HepG2 (cell line): Measurements from ENCODE around the gene ADARB2. TPM values are rescaled to one million over a fixed set of nuclear protein-coding genes. Genes with fewer than 3 reads are reported as not detected.

Source experiments
- ATAC-seq: fragments of 200-7000 bp; cut with Tn5 transposase; 3 replicates; pipeline ENCODE4 v1.9.1; 2020; ENCODE audit warnings: mild to moderate bottlenecking, moderate library complexity
- BruUV-seq: library from RNA; stranded (reverse); fragments of 400-500 nt; replicated peaks from 2 replicates; lab custom pipeline; 2021; lab: Mats Ljungman, UMichigan
- CTCF ChIA-PET: fragments of 300-600 bp; formaldehyde crosslinking; extraction: SDS; loops from one replicate; lab custom pipeline; 2021; ENCODE audit warnings: low total read pairs, inconsistent platforms, low intra/inter-chr PET ratio; lab: Yijun Ruan, JAX
- POLR2A ChIA-PET: fragments of 350-600 bp; sonication (Branson Sonifier 250); formaldehyde crosslinking; loops from one replicate; lab custom pipeline; 2020; ENCODE audit warnings: antibody characterized with exemption, inconsistent platforms; lab: Yijun Ruan, JAX
- DNase-seq: peaks from one replicate; pipeline ENCODE4 v3.0.0-alpha.2; 2015; ENCODE audit warnings: low spot score
- FAIRE-seq: peaks from 3 replicates; lab custom pipeline; 2011; peaks lifted over from hg19 to GRCh38; lab: Jason Lieb, UNC
- H2AFZ ChIP-seq: one replicate; pipeline ENCODE4 v1.6.1; 2011; ENCODE audit warnings: low read length, inconsistent platforms
- H3K27ac ChIP-seq: fragments of 300-600 bp; 3 replicates; pipeline ENCODE4 v1.8.0; 2011; ENCODE audit warnings: mixed run types, mild to moderate bottlenecking, mixed read lengths, low read length, inconsistent platforms; ENCODE audit not compliant: insufficient read depth; ENCODE audit errors: extremely low read length
- H3K27me3 ChIP-seq, 2 experiments: fragments of 200-600 bp in 1 of 2; 2 replicates in 1 of 2; 3 replicates in 1 of 2; pipeline versions ENCODE4 v1.6.0 to v1.8.0; 2011; ENCODE audit warnings: low read length in 2 of 2, mild to moderate bottlenecking in 2 of 2, moderate library complexity in 2 of 2, inconsistent platforms in 1 of 2; ENCODE audit not compliant: insufficient read depth in 2 of 2, control insufficient read depth in 1 of 2
- H3K36me3 ChIP-seq, 2 experiments: fragments of 200-600 bp in 1 of 2; replicated peaks in 1 of 2; 2 replicates in 1 of 2; 3 replicates in 1 of 2; pipeline versions ENCODE4 v1.5.1 to v1.8.0; 2011; ENCODE audit warnings: low read length in 2 of 2, inconsistent platforms in 1 of 2; ENCODE audit not compliant: insufficient read depth in 2 of 2, control insufficient read depth in 1 of 2
- H3K4me1 ChIP-seq: 2 replicates; pipeline ENCODE4 v1.5.1; 2012; ENCODE audit warnings: low read length, inconsistent platforms; ENCODE audit not compliant: insufficient read depth
- H3K4me2 ChIP-seq: 2 replicates; pipeline ENCODE4 v1.6.0; 2011; ENCODE audit warnings: low read depth, low read length, inconsistent platforms
- H3K4me3 ChIP-seq, 3 experiments: fragments of 200-600 bp in 1 of 3; sonication (generic), shearing (Covaris generic) in 1 of 3; replicated peaks in 1 of 3; 2 replicates each; pipeline ENCODE4 v1.5.1; 2011 to 2016; ENCODE audit warnings: low read length in 3 of 3, inconsistent platforms in 2 of 3, low read depth in 2 of 3, mild to moderate bottlenecking in 2 of 3, control low read depth in 1 of 3, mixed read lengths in 1 of 3; ENCODE audit not compliant: insufficient read depth in 1 of 3
- H3K79me2 ChIP-seq: one replicate; pipeline ENCODE4 v1.6.1; 2011; ENCODE audit warnings: low read length, inconsistent platforms; ENCODE audit not compliant: insufficient read depth
- H3K9ac ChIP-seq: 2 replicates; pipeline ENCODE4 v1.6.0; 2011; ENCODE audit warnings: mild to moderate bottlenecking, low read depth, low read length, inconsistent platforms; ENCODE audit not compliant: insufficient read depth
- H3K9me3 ChIP-seq: 2 replicates; pipeline ENCODE4 v1.5.1; 2012; ENCODE audit warnings: mild to moderate bottlenecking, low read length
- H4K20me1 ChIP-seq: 2 replicates; pipeline ENCODE4 v1.6.0; 2011; ENCODE audit warnings: inconsistent platforms, mild to moderate bottlenecking, low read length, moderate library complexity; ENCODE audit not compliant: insufficient read depth
- DR1 ChIP-seq: sonication (generic); formaldehyde crosslinking; IDR thresholded peaks from 2 replicates; pipeline ENCODE4 v1.8.0; 2021; ENCODE audit warnings: mild to moderate bottlenecking, missing genetic modification reagents, inconsistent platforms
- POGZ ChIP-seq: sonication (generic); formaldehyde crosslinking; IDR thresholded peaks from 2 replicates; pipeline ENCODE4 v1.4.0; 2020; ENCODE audit warnings: mild to moderate bottlenecking, missing genetic modification reagents
- ZNF124 ChIP-seq: sonication (generic); formaldehyde crosslinking; IDR thresholded peaks from 2 replicates; pipeline ENCODE4 v1.4.0; 2020; ENCODE audit warnings: missing genetic modification reagents
- ZNF670 ChIP-seq: sonication (generic); formaldehyde crosslinking; IDR thresholded peaks from 2 replicates; pipeline ENCODE4 v1.8.0; 2022; ENCODE audit warnings: mild to moderate bottlenecking, missing genetic modification reagents, borderline replicate concordance
- ZNF710 ChIP-seq: sonication (generic); formaldehyde crosslinking; IDR thresholded peaks from 2 replicates; pipeline ENCODE4 v1.5.0; 2020; ENCODE audit warnings: mild to moderate bottlenecking, missing genetic modification reagents, borderline replicate concordance
- WGBS: methylation state at CpG from one replicate; pipeline ENCODE4 v1.1.6; 2017; ENCODE audit warnings: low lambda C conversion rate; 5-methylcytosine and 5-hydroxymethylcytosine counted together
- in situ Hi-C: cut with HindIII; loops from 2 replicates; pipeline ENCODE4 v1.10.0; 2017; ENCODE audit warnings: low pct_unique_long_range_greater_than_20kb; ENCODE audit not compliant: extremely low pct_ligation_motif_present
- intact Hi-C: fragments of 100-400 bp; cut with micrococcal nuclease; formaldehyde crosslinking; loops from one replicate; pipeline ENCODE4 v1.10.0; 2022; ENCODE audit not compliant: unreplicated experiment
- polyA plus RNA-seq, 8 experiments: library from polyadenylated mRNA; depleted of rRNA in 3 of 8; stranded (reverse) in 7 of 8; unstranded in 1 of 8; fragments of >200 nt; fragmentation: Illumina TruSeq in 4 of 8; extraction: Trizol in 4 of 8; gene quantifications; 2 replicates each; pipeline versions ENCODE4 v1.2.1 to v1.2.3, GENCODE V29; 2011 to 2016; ENCODE audit warnings: low read depth in 4 of 8, missing spikeins in 1 of 8, mixed read lengths in 1 of 8; ENCODE audit not compliant: insufficient read depth in 1 of 8
- total RNA-seq, 5 experiments: library from RNA; depleted of rRNA; stranded (reverse); fragments of >200 nt; fragmentation: Illumina TruSeq; extraction: Trizol; gene quantifications; 2 replicates each; pipeline ENCODE4 v1.2.3, GENCODE V29; 2016; ENCODE audit warnings: low read depth in 1 of 5
- TF ChIP-seq, protein P1 (sequence below): sonication (generic); formaldehyde crosslinking; IDR thresholded peaks from 2 replicates; pipeline ENCODE4 v1.8.1; 2022; ENCODE audit warnings: low read depth, mild to moderate bottlenecking, missing genetic modification reagents
- TF ChIP-seq, protein P2 (sequence below): fragments of 450-650 bp; IDR thresholded peaks from 2 replicates; pipeline ENCODE4 v1.6.1; 2017
- TF ChIP-seq, protein P3 (sequence below): IDR thresholded peaks from 2 replicates; pipeline ENCODE4 v1.6.1; 2016; ENCODE audit warnings: control low read depth

ADARB2 gene
- total and polyA plus RNA-seq, 2 of the 13 experiments (the other 11 are each of a cell fraction or from before 2014, with no cell fraction given), result not detected

GRCh38 chr10:1766049-1766448 lies 28.7 kb upstream of the ADARB2 start:
- Histone ChIP-seq H3K36me3 (no peaks in the 10 kb centered on the region), H3K9me3 (no peaks in the 10 kb centered on the region), H3K79me2 (no peaks in the 10 kb centered on the region), H3K27ac (no peak overlapping the region), H2AFZ (no peak overlapping the region), H3K4me1 (no peaks in the 10 kb centered on the region), H3K9ac (no peak overlapping the region), H4K20me1 (no peaks in the 10 kb centered on the region), H3K27me3 (no peaks in the 10 kb centered on the region), H3K4me3 (no peak overlapping the region), H3K4me2 (no peak overlapping the region)
- in situ Hi-C loops (no loop called here), intact Hi-C loops (no loop called here)
- FAIRE-seq (no peak), ATAC-seq (no peak), DNase-seq (no peak)
- TF ChIP-seq, protein P1, sequence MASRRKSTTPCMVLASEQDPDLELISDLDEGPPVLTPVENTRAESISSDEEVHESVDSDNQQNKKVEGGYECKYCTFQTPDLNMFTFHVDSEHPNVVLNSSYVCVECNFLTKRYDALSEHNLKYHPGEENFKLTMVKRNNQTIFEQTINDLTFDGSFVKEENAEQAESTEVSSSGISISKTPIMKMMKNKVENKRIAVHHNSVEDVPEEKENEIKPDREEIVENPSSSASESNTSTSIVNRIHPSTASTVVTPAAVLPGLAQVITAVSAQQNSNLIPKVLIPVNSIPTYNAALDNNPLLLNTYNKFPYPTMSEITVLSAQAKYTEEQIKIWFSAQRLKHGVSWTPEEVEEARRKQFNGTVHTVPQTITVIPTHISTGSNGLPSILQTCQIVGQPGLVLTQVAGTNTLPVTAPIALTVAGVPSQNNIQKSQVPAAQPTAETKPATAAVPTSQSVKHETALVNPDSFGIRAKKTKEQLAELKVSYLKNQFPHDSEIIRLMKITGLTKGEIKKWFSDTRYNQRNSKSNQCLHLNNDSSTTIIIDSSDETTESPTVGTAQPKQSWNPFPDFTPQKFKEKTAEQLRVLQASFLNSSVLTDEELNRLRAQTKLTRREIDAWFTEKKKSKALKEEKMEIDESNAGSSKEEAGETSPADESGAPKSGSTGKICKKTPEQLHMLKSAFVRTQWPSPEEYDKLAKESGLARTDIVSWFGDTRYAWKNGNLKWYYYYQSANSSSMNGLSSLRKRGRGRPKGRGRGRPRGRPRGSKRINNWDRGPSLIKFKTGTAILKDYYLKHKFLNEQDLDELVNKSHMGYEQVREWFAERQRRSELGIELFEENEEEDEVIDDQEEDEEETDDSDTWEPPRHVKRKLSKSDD (CRISPR knock-in tag), result no peak
- no peak for TF ChIP-seq DR1 (CRISPR knock-in tag)
- TF ChIP-seq POGZ, result no peak
- no peak for TF ChIP-seq ZNF124 (CRISPR knock-in tag)
- TF ChIP-seq ZNF670, result no peak
- CTCF ChIA-PET, result no interaction called here
- BruUV-seq, result no TSS peak
- POLR2A ChIA-PET, result no interaction called here
- WGBS, result no CpG with 5 or more reads among the region's 10 CpGs

GRCh38 chr10:1762076-1762475 lies 24.8 kb upstream of the ADARB2 start:
- no peaks in the 10 kb centered on the region for H3K36me3 ChIP-seq
- no TSS peak for BruUV-seq
- ChIA-PET POLR2A (no interaction called here), CTCF (no interaction called here)
- H3K27ac ChIP-seq, result no peak overlapping the region
- no peak overlapping the region for H3K9ac ChIP-seq
- 0% methylated on average over 6 of the region's 8 CpGs for WGBS
- no peaks in the 10 kb centered on the region; the same call in 1 of the 2 replicates for H3K9me3 ChIP-seq
- no peak for FAIRE-seq
- intact Hi-C loops (no loop called here), in situ Hi-C loops (no loop called here)
- H4K20me1 ChIP-seq, result no peaks in the 10 kb centered on the region
- no peak for DNase-seq
- no peak overlapping the region for H2AFZ ChIP-seq
- no peak overlapping the region for H3K4me2 ChIP-seq
- no peaks in the 10 kb centered on the region for H3K4me1 ChIP-seq
- ATAC-seq, result no peak
- no peak overlapping the region for H3K4me3 ChIP-seq
- no peaks in the 10 kb centered on the region for H3K27me3 ChIP-seq
- H3K79me2 ChIP-seq, result no peaks in the 10 kb centered on the region
- no peak for TF ChIP-seq ZNF710 (CRISPR knock-in tag)
- TF ChIP-seq, protein P2, sequence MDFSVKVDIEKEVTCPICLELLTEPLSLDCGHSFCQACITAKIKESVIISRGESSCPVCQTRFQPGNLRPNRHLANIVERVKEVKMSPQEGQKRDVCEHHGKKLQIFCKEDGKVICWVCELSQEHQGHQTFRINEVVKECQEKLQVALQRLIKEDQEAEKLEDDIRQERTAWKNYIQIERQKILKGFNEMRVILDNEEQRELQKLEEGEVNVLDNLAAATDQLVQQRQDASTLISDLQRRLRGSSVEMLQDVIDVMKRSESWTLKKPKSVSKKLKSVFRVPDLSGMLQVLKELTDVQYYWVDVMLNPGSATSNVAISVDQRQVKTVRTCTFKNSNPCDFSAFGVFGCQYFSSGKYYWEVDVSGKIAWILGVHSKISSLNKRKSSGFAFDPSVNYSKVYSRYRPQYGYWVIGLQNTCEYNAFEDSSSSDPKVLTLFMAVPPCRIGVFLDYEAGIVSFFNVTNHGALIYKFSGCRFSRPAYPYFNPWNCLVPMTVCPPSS, result no peak
- TF ChIP-seq, protein P3, sequence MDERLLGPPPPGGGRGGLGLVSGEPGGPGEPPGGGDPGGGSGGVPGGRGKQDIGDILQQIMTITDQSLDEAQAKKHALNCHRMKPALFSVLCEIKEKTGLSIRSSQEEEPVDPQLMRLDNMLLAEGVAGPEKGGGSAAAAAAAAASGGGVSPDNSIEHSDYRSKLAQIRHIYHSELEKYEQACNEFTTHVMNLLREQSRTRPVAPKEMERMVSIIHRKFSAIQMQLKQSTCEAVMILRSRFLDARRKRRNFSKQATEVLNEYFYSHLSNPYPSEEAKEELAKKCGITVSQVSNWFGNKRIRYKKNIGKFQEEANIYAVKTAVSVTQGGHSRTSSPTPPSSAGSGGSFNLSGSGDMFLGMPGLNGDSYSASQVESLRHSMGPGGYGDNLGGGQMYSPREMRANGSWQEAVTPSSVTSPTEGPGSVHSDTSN (CRISPR knock-in tag), result no peak
